Osteoblast (primary cell): ENCODE measurements around the gene PAWR. TPM values are rescaled to one million over a fixed set of nuclear protein-coding genes. Genes with fewer than 3 reads are reported as not detected.

Experiments used
- DNase-seq: peaks from one replicate; pipeline ENCODE4 v3.0.0; 2011; ENCODE audit warnings: low spot score, mixed read lengths; ENCODE audit not compliant: insufficient read length; ENCODE audit errors: missing footprints
- H2AFZ ChIP-seq: 2 replicates; pipeline ENCODE4 v1.6.0; 2011; ENCODE audit warnings: mild to moderate bottlenecking, low read length
- H3K27ac ChIP-seq: 2 replicates; pipeline ENCODE4 v1.5.1; 2011; ENCODE audit warnings: mild to moderate bottlenecking, low read depth, low read length, moderate library complexity
- H3K27me3 ChIP-seq: 2 replicates; pipeline ENCODE4 v1.6.0; 2012; ENCODE audit warnings: mild to moderate bottlenecking, control low read depth, inconsistent platforms, low read length, moderate library complexity; ENCODE audit not compliant: insufficient read depth
- H3K36me3 ChIP-seq: 2 replicates; pipeline ENCODE4 v1.5.1; 2011; ENCODE audit warnings: mild to moderate bottlenecking, low read length, control low read depth, moderate library complexity; ENCODE audit not compliant: insufficient read depth
- H3K4me1 ChIP-seq: 2 replicates; pipeline ENCODE4 v1.5.1; 2011; ENCODE audit warnings: mild to moderate bottlenecking, low read length, control low read depth, moderate library complexity; ENCODE audit not compliant: insufficient read depth
- H3K4me2 ChIP-seq: 2 replicates; pipeline ENCODE4 v1.6.0; 2011; ENCODE audit warnings: mild to moderate bottlenecking, low read length; ENCODE audit not compliant: insufficient read depth
- H3K4me3 ChIP-seq: fragments of 200-600 bp; sonication (generic); 3 replicates; pipeline ENCODE4 v1.5.1; 2012; ENCODE audit warnings: mild to moderate bottlenecking, low read length, inconsistent platforms; ENCODE audit not compliant: insufficient read depth
- H3K79me2 ChIP-seq: 2 replicates; pipeline ENCODE4 v1.6.0; 2012; ENCODE audit warnings: mild to moderate bottlenecking, low read length, control low read depth, inconsistent platforms; ENCODE audit not compliant: insufficient read depth
- H3K9me3 ChIP-seq: 2 replicates; pipeline ENCODE4 v1.5.1; 2011; ENCODE audit warnings: low read depth, low read length, control low read depth
- H4K20me1 ChIP-seq: 2 replicates; pipeline ENCODE4 v1.6.0; 2012; ENCODE audit warnings: mild to moderate bottlenecking, low read length, control low read depth; ENCODE audit not compliant: insufficient read depth
- CTCF ChIP-seq: IDR thresholded peaks from 2 replicates; pipeline ENCODE4 v1.5.1; 2011; ENCODE audit warnings: mild to moderate bottlenecking, low read depth, low read length, moderate library complexity; ENCODE audit errors: extremely low read depth
- total RNA-seq: library from RNA; depleted of rRNA; stranded (reverse); fragments of >200 nt; gene quantifications from 2 replicates; pipeline ENCODE4 v1.2.3, GENCODE V29; 2012

Gene PAWR
- total RNA-seq, 1 donor, result 78.5 TPM

- DNase-seq, result no peak
- Histone ChIP-seq H3K4me3 (no peak overlapping the region), H3K27ac (no peak overlapping the region), H3K27me3 (no peaks in the 10 kb centered on the region), H4K20me1 (peaks cover 5% of the 10 kb centered on the region), H3K79me2 (peaks cover 88% of the 10 kb centered on the region), H3K36me3 (no peaks in the 10 kb centered on the region), H3K4me1 (peaks cover 16% of the 10 kb centered on the region), H3K4me2 (no peak overlapping the region), H3K9me3 (no peaks in the 10 kb centered on the region), H2AFZ (no peak overlapping the region)
- TF ChIP-seq CTCF, result no peak
These were observed 45.5 kb downstream of the PAWR start for GRCh38 chr12:79645235-79645630.

GRCh38 chr12:79644274-79645234 lies 46.2 kb downstream of the PAWR start:
- TF ChIP-seq CTCF, result no peak
- Histone ChIP-seq H2AFZ (no peak overlapping the region), H3K79me2 (peaks cover 88% of the 10 kb centered on the region), H3K4me3 (no peak overlapping the region), H3K4me1 (peaks cover 16% of the 10 kb centered on the region), H4K20me1 (peaks cover 5% of the 10 kb centered on the region), H3K27me3 (no peaks in the 10 kb centered on the region), H3K4me2 (peak overlapping the region; percentile 24), H3K36me3 (no peaks in the 10 kb centered on the region), H3K27ac (no peak overlapping the region), H3K9me3 (no peaks in the 10 kb centered on the region)
- no peak for DNase-seq

DNA sequence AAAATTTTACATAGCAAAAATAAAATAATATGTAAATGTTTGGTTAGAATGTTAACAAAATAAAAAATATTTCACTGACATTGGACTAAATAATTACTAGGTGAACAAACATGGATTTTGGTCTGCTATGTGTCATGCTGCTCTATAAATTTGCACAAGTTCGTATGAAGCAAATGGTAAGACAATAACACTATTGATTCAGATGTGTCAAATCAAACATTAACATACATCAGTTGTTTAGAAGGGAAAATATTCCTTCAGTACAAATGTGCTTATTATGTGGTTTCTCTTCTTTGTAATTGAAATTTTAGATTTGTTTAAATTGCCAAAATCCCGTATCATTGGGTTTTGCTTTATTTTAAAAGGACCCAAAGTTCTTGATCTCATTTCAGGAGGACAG lies 46.9 kb downstream of the PAWR start:
- Histone ChIP-seq H4K20me1 (peaks cover 5% of the 10 kb centered on the region), H3K79me2 (peaks cover 85% of the 10 kb centered on the region), H3K4me3 (no peak overlapping the region), H3K27ac (no peak overlapping the region), H3K4me2 (no peak overlapping the region), H3K27me3 (no peaks in the 10 kb centered on the region), H2AFZ (no peak overlapping the region), H3K9me3 (no peaks in the 10 kb centered on the region), H3K36me3 (no peaks in the 10 kb centered on the region), H3K4me1 (peaks cover 10% of the 10 kb centered on the region)
- DNase-seq, result no peak
- no peak for TF ChIP-seq CTCF

- DNase-seq, result no peak
- Histone ChIP-seq H3K27me3 (no peaks in the 10 kb centered on the region), H4K20me1 (peaks cover 13% of the 10 kb centered on the region), H3K4me1 (peaks cover 17% of the 10 kb centered on the region), H3K27ac (no peak overlapping the region), H3K9me3 (no peaks in the 10 kb centered on the region), H2AFZ (no peak overlapping the region), H3K4me2 (no peak overlapping the region), H3K4me3 (no peak overlapping the region), H3K79me2 (peaks cover 79% of the 10 kb centered on the region), H3K36me3 (no peaks in the 10 kb centered on the region)
- no peak for TF ChIP-seq CTCF
These were observed 52.3 kb downstream of the PAWR start for GRCh38 chr12:79638490-79638889.
